ENCODE measurements around the gene MYOM3.
A peak's percentile ranks its signal among the peaks of the same experiment; 100 is the strongest.
"Not testable (repeated sequence)": the region's sequence is repeated elsewhere in the genome, so short reads cannot be mapped to it uniquely, and the experiment has no call there.

MYOM3 gene

DNA sequence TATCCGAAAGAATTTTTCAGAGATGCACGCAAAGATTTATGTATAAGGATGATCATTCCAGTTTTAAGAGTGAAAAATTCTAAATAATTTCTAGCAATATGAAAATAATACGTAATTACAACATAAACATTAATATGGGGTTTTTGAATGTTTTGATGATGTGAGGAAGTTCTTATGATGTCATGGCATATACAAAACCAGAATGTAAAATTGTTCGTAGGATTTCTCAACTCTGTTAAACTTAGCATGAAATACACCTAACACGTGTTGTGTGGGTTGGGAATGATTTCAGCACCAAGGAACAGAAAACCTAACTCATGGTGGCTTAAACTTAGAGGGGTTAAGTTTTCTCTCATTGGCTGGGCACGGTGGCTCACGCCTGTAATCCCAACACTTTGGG is 62.2 kb downstream of the MYOM3 start:
- in situ Hi-C loops (cut with HindIII; ENCODE audit: low sequenced_read_pairs) = no loop called here
- DNase-seq (ENCODE audit: low read depth) = no peak
- H3K4me3 ChIP-seq (ENCODE audit: low read depth, low read length) = no peak overlapping the region
- no peak for TF ChIP-seq CTCF (IDR thresholded peaks at IDR 0.05; ENCODE audit: low read depth, low read length, missing control alignments)

DNA sequence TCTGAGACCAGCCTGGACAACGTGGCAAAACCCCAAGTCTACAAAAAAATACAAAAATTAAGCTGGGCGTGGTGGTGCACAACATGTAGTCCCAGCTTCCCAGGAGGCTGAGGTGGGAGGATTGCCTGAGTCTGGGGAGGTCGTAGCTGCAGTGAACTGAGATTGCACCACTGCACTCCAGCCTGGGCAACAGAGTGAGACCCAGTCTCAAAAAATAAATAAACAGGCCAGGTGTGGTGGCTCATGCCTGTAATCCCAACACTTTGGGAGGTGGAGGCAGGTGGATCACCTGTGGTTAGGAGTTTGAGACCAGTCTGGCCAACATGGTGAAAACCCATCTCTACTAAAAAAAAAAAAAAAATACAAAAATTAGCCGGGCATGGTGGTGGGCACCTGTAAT is 63.0 kb downstream of the MYOM3 start:
- H3K4me3 ChIP-seq (ENCODE audit: low read depth, low read length); DNase-seq (ENCODE audit: low read depth); in situ Hi-C loops (cut with HindIII; ENCODE audit: low sequenced_read_pairs): not testable (repeated sequence)

DNA sequence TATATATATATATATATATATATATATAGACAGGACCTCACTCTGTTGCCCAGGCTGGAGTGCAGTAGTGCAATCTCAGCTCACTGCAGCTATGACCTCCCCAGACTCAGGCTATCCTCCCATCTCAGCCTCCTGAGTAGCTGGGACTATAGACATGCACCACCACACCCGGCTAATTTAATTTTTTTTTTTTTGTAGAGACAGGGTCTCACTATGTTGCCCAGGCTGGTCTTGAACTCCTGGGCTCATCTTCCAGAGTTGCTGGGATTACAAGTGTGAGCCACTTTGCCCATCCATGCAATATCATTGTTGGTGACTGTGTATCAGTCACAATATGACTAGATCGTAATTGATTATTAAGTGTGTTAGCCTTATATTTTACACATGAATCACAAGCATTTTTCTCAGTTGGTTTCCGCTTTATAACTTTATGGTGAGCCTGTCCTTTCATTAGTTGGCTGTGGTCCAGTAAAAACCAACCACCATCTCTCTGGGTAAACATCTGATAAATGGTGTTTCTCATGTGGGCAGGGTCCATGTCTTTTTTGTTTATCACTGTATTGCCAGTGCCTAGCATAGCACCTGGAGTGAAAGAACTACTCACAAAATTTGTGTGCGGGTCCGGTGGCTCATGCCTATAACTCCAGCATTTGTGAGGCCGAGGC is 63.6 kb downstream of the MYOM3 start:
- DNase-seq (ENCODE audit: low read depth) = no peak

DNA sequence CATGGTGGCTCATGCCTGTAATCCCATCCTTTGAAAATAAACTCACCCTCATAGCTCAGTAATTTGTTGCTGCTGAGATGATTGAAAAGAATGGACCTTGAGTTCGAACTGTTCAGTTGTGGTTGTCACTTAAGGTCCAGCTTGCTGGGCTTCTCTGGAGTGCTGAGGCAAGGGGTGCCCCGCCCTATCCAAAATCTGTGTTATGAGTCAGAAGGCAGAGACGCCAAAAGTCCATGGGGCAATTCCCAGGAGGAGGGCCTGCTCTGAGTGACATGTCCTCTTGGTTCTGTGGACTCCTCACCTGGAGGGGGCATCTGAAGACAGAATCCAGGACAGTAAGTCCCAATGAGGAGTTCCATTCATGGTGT is 64.8 kb downstream of the MYOM3 start:
- peak; percentile 6 for DNase-seq (ENCODE audit: low read depth)
- no peak for TF ChIP-seq CTCF (IDR thresholded peaks at IDR 0.05; ENCODE audit: low read depth, low read length, missing control alignments)
- H3K4me3 ChIP-seq (ENCODE audit: low read depth, low read length) = no peak overlapping the region
- in situ Hi-C loops (cut with HindIII; ENCODE audit: low sequenced_read_pairs) = no loop called here

More for the DNA sequence above, 63.6 kb downstream of the MYOM3 start:
- no peak for TF ChIP-seq CTCF (IDR thresholded peaks at IDR 0.05; ENCODE audit: low read depth, low read length, missing control alignments)
- no peak overlapping the region for H3K4me3 ChIP-seq (ENCODE audit: low read depth, low read length)
- in situ Hi-C loops (cut with HindIII; ENCODE audit: low sequenced_read_pairs) = no loop called here

DNA sequence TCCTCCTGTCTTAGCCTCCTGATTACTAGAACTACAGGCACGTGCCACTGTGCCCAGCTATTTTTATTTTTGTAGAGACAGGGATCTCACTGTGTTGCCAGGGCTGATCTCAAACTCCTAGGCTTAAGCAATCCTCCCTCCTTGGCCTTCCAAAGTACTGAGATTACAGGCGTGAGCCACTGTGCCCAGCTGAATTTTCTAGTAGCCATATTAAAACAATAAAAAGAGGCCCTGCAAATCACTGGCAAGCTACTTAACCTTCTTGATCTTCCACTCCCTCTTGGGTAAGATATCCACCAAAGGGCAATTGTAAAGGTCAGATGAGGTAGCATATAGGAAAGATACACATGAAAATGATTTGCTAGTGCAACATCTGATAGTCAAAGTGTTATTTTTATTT is 66.2 kb downstream of the MYOM3 start:
- no peak for TF ChIP-seq CTCF (IDR thresholded peaks at IDR 0.05; ENCODE audit: low read depth, low read length, missing control alignments)
- in situ Hi-C loops (cut with HindIII; ENCODE audit: low sequenced_read_pairs) = no loop called here
- DNase-seq (ENCODE audit: low read depth) = no peak
- no peak overlapping the region for H3K4me3 ChIP-seq (ENCODE audit: low read depth, low read length)

DNA sequence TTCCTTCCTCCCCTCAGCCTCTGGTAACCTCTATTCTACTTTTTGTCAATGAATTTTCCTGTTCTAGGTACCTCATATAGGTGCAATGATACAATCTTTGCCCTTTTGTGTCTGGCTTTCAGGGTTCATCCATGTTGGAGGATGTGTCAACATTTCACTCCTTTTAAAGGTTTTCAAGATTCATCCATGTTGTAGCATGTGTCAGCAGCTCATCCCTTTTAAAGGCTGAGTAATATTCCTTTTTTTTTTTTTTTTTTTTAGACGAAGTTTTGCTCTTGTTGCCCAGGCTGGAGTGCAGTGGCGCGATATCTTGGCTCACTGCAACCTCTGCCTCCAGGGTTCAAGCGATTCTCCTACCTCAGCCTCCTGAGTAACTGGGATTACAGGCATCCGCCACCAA is 67.3 kb downstream of the MYOM3 start:
- in situ Hi-C loops (cut with HindIII; ENCODE audit: low sequenced_read_pairs); H3K4me3 ChIP-seq (ENCODE audit: low read depth, low read length); DNase-seq (ENCODE audit: low read depth): not testable (repeated sequence)

- TF ChIP-seq CTCF (IDR thresholded peaks at IDR 0.05; ENCODE audit: low read depth, low read length, missing control alignments) = no peak
- no peak for DNase-seq (ENCODE audit: low read depth)
- H3K4me3 ChIP-seq (ENCODE audit: low read depth, low read length) = no peak overlapping the region
- in situ Hi-C loops (cut with HindIII; ENCODE audit: low sequenced_read_pairs) = no loop called here
These were observed 68.4 kb downstream of the MYOM3 start for GRCh38 chr1:24043345-24044032.
